Osteocyte (in vitro differentiated cells): ENCODE data around the gene VRTN. TPM values are rescaled to one million over a fixed set of nuclear protein-coding genes. Genes with fewer than 3 reads are reported as not detected.
"Not testable (repeated sequence)": the region's sequence is repeated elsewhere in the genome, so short reads cannot be mapped to it uniquely, and the experiment has no call there.

Source experiments
- DNase-seq: peaks from one replicate; pipeline ENCODE4 v3.0.0; 2021; ENCODE audit warnings: mixed read lengths; ENCODE audit not compliant: unreplicated experiment; ENCODE audit errors: extremely low spot score
- H3K27ac Mint-ChIP-seq: one replicate; pipeline ENCODE4 v1.8.0; 2021; ENCODE audit warnings: mild to moderate bottlenecking, mixed read lengths; ENCODE audit not compliant: unreplicated experiment
- H3K27me3 Mint-ChIP-seq: one replicate; pipeline ENCODE4 v1.8.0; 2021; ENCODE audit warnings: mixed read lengths; ENCODE audit not compliant: unreplicated experiment
- H3K36me3 Mint-ChIP-seq: one replicate; pipeline ENCODE4 v1.8.0; 2021; ENCODE audit warnings: mixed read lengths; ENCODE audit not compliant: unreplicated experiment
- H3K4me1 Mint-ChIP-seq: one replicate; pipeline ENCODE4 v1.8.0; 2021; ENCODE audit warnings: mixed read lengths; ENCODE audit not compliant: unreplicated experiment
- H3K4me3 Mint-ChIP-seq: one replicate; pipeline ENCODE4 v1.8.0; 2021; ENCODE audit warnings: mild to moderate bottlenecking, moderate library complexity, mixed read lengths; ENCODE audit not compliant: unreplicated experiment
- H3K9me3 Mint-ChIP-seq: one replicate; pipeline ENCODE4 v1.8.0; 2021; ENCODE audit warnings: mixed read lengths; ENCODE audit not compliant: unreplicated experiment
- total RNA-seq: library from RNA; stranded (reverse); gene quantifications from 2 replicates; pipeline ENCODE4 v1.2.1, GENCODE V29; 2021
- TF ChIP-seq, protein P1 (sequence below): fragments of 200-600 bp; sonication (generic); IDR thresholded peaks from 2 replicates; pipeline ENCODE4 v1.5.0; 2021; ENCODE audit warnings: antibody characterized with exemption, mild to moderate bottlenecking, moderate library complexity

The VRTN gene
- total RNA-seq, 1 donor from 2014 or later, result not detected

DNA sequence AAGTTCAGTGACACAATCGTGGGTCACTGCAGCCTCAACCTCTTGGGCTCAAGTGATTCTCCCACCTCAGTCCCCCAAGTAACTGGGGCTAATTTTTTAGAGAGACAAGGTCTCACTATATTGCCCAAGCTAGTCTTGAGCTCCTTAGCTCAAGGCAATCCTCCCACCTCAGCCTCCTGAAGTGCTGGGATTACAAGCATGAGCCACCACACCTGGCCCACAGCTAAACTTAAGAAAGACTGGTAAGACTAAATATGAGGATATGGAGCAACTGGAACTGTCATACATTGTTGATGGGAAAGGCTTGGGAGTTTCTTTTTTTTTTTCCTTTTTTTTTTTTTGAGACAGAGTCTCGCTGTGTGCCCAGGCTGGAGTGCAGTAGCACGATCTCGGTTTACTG, 34.0 kb downstream of the VRTN start:
- Mint-ChIP-seq H3K4me3 (no peak overlapping the region), H3K4me1 (no peaks in the 10 kb centered on the region), H3K27ac (no peak overlapping the region), H3K36me3 (no peaks in the 10 kb centered on the region), H3K9me3 (no peaks in the 10 kb centered on the region), H3K27me3 (peaks cover 46% of the 10 kb centered on the region)
- DNase-seq, result no peak
- TF ChIP-seq, protein P1, sequence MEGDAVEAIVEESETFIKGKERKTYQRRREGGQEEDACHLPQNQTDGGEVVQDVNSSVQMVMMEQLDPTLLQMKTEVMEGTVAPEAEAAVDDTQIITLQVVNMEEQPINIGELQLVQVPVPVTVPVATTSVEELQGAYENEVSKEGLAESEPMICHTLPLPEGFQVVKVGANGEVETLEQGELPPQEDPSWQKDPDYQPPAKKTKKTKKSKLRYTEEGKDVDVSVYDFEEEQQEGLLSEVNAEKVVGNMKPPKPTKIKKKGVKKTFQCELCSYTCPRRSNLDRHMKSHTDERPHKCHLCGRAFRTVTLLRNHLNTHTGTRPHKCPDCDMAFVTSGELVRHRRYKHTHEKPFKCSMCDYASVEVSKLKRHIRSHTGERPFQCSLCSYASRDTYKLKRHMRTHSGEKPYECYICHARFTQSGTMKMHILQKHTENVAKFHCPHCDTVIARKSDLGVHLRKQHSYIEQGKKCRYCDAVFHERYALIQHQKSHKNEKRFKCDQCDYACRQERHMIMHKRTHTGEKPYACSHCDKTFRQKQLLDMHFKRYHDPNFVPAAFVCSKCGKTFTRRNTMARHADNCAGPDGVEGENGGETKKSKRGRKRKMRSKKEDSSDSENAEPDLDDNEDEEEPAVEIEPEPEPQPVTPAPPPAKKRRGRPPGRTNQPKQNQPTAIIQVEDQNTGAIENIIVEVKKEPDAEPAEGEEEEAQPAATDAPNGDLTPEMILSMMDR, result no peak

DNA sequence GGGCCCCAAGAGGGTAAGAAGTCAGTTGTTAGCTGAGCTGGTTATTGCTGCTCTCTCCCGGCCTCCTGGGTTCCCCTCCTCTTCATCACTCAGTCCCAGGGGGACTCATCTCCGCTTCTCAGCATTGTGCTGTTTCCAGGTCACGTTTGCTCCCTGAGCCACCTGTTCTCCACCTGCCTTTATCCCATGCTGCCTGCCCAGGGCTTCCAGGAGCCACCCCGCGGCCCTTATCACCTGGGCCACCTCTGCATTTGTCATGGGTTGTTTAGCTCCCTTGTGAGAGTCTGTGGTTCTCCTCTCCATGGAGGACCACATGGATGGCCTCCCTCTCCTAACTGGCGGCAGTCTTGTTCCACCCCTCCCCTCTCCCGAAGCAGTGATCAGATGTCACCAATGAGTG, 41.7 kb downstream of the VRTN start:
- Mint-ChIP-seq H3K4me3 (no peak overlapping the region), H3K27me3 (peaks cover 68% of the 10 kb centered on the region), H3K36me3 (no peaks in the 10 kb centered on the region), H3K9me3 (no peaks in the 10 kb centered on the region), H3K27ac (no peak overlapping the region), H3K4me1 (no peaks in the 10 kb centered on the region)
- TF ChIP-seq, protein P1, result no peak
- DNase-seq, result no peak

DNA sequence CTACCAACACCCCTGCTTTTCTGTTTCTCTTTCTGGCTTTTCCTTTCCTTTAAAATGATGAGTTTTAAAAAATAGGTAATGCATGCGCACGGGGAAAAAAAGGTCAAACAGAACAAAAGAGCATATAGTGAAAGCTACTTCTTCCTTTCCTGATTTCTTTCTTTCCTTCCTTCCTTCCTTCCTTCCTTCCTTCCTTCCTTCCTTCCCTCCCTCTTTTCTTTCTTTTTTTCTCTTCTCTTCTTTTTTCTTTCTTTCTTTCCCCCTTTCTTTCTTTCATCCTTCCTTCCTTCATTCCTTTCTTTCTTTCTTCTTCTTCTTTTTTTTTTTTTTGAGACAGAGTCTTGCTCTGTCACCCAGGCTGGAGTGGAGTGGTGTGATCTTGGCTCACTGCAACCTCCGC, 42.2 kb downstream of the VRTN start:
- not testable (repeated sequence) for H3K27ac Mint-ChIP-seq, H3K4me3 Mint-ChIP-seq, DNase-seq, H3K36me3 Mint-ChIP-seq, H3K9me3 Mint-ChIP-seq, H3K4me1 Mint-ChIP-seq
- peaks cover 67% of the 10 kb centered on the region for H3K27me3 Mint-ChIP-seq

DNA sequence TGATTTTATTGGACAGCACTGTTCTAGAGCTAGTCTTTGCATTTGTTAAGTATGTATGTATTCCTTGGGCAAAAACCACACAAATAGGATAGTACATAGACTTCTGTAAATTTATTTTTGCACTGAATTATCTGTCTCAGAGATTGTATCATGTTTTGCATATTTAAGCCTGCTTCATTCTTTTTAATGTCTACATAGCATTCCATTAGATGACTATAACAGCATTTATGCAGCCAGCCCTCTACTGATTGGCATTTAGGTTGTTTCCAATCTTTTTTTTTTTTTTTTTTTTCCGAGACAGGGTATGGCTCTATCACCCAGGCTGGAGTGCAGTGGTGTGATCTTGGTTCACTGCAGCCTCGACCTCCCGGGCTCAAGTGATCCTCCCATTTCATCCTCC, 43.2 kb downstream of the VRTN start:
- Mint-ChIP-seq H3K36me3 (no peaks in the 10 kb centered on the region), H3K4me3 (no peak overlapping the region), H3K27ac (no peak overlapping the region), H3K4me1 (no peaks in the 10 kb centered on the region), H3K27me3 (peaks cover 66% of the 10 kb centered on the region), H3K9me3 (no peaks in the 10 kb centered on the region)
- TF ChIP-seq, protein P1, result no peak
- no peak for DNase-seq

DNA sequence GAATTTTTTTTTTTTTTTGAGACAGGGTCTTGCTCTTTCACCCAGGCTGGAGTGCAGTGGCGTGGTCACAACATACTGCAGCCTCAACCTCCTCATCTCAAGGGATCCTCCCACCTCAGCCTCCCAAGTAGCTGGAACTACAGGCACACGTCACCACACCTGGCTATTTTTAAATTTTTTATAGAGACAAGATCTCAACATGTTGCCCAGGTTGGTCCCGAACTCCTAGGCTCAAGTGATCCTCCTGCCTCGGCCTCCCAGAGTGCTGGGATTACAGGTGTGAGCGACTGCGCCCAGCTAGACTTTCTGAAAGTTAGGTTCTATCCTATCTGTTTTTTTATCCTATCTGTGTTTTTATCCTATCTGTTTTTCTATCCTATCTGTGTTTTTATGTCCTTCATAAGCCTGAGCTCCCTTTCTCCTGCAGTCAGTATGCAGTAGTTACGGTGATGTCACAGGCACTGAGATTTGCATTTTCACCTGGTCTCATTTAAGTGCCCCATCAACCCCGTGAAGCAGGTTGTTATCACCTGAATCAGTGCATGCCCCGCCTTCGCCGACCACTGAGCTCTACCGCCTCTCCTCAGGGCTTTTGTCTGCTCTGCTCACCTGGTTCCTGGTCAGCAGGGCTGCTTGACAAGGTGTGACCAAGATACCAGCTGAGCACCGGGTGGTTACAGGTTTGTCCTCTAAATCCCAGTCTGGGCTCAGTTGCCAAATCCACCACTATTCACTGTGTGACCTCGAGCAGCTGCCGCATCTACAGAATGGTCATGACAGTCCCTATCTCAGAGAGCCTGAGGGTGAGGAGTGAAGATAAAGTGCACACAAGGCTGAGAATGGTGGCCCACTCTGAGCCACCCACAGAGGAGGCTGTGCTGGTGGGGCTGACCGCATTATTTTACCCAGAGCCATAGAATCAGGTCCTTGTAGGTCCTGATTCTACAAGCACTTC, 44.6 kb downstream of the VRTN start:
- H3K4me3 Mint-ChIP-seq, result no peak overlapping the region
- no peaks in the 10 kb centered on the region for H3K4me1 Mint-ChIP-seq
- H3K9me3 Mint-ChIP-seq, result no peaks in the 10 kb centered on the region
- DNase-seq, result no peak
- TF ChIP-seq, protein P1, result no peak
- peaks cover 64% of the 10 kb centered on the region for H3K27me3 Mint-ChIP-seq
- no peak overlapping the region for H3K27ac Mint-ChIP-seq
- no peaks in the 10 kb centered on the region for H3K36me3 Mint-ChIP-seq
